CD4-positive, alpha-beta memory T cell (primary cell): ENCODE results near the gene UBL3. TPM values are rescaled to one million over a fixed set of nuclear protein-coding genes. Genes with fewer than 3 reads are reported as not detected.
A peak's percentile ranks its signal among the peaks of the same experiment; 100 is the strongest.

Source experiments
- CTCF ChIA-PET: fragments of 350-600 bp; sonication (Branson Sonifier 250); formaldehyde crosslinking; loops from one replicate; lab custom pipeline; 2021; ENCODE audit warnings: inconsistent platforms; ENCODE audit not compliant: partially characterized antibody; lab: Charles Lee
- POLR2A ChIA-PET: fragments of 350-600 bp; sonication (Branson Sonifier 250); formaldehyde crosslinking; loops from one replicate; lab custom pipeline; 2021; ENCODE audit not compliant: partially characterized antibody; lab: Charles Lee
- DNase-seq, 5 donors: peaks; one replicate each; pipeline versions ENCODE4 v3.0.0 to v3.0.0-alpha.2; 2020 to 2022; ENCODE audit warnings: mixed read lengths in 1 of 5
- H3K27ac ChIP-seq: one replicate; pipeline ENCODE4 v1.7.0; 2013; ENCODE audit warnings: low read depth, low read length
- H3K27me3 ChIP-seq: 2 replicates; pipeline ENCODE4 v1.7.0; 2013; ENCODE audit warnings: mild to moderate bottlenecking, low read length, moderate library complexity; ENCODE audit not compliant: insufficient read depth
- H3K36me3 ChIP-seq: 2 replicates; pipeline ENCODE4 v1.7.0; 2013; ENCODE audit warnings: mild to moderate bottlenecking, low read length, moderate library complexity; ENCODE audit not compliant: insufficient read depth
- H3K4me1 ChIP-seq: 2 replicates; pipeline ENCODE4 v1.7.0; 2013; ENCODE audit warnings: mild to moderate bottlenecking, low read length, moderate library complexity; ENCODE audit not compliant: insufficient read depth
- H3K4me3 ChIP-seq, 2 donors: one replicate each; pipeline ENCODE4 v1.7.0; 2013; ENCODE audit warnings: low read length in 2 of 2, mild to moderate bottlenecking in 1 of 2
- H3K9me3 ChIP-seq, 2 donors: one replicate each; pipeline ENCODE4 v1.7.0; 2013; ENCODE audit warnings: low read length in 2 of 2, control low read depth in 1 of 2; ENCODE audit not compliant: control insufficient read depth in 1 of 2
- H3K27ac Mint-ChIP-seq, 7 donors: one replicate each; pipeline ENCODE4 v1.8.0; 2020 to 2021; ENCODE audit warnings: mixed read lengths in 7 of 7, mild to moderate bottlenecking in 6 of 7, inconsistent platforms in 3 of 7, moderate library complexity in 3 of 7
- H3K27me3 Mint-ChIP-seq, 2 donors: one replicate each; pipeline ENCODE4 v1.8.0; 2020 to 2021; ENCODE audit warnings: mixed read lengths in 2 of 2
- H3K36me3 Mint-ChIP-seq, 2 donors: one replicate each; pipeline ENCODE4 v1.8.0; 2020 to 2021; ENCODE audit warnings: mixed read lengths in 2 of 2, inconsistent platforms in 1 of 2, mild to moderate bottlenecking in 1 of 2
- H3K4me1 Mint-ChIP-seq, 4 donors: one replicate each; pipeline ENCODE4 v1.8.0; 2020 to 2021; ENCODE audit warnings: mixed read lengths in 4 of 4, mild to moderate bottlenecking in 1 of 4
- H3K4me3 Mint-ChIP-seq, 8 donors: one replicate each; pipeline ENCODE4 v1.8.0; 2020 to 2021; ENCODE audit warnings: mixed read lengths in 8 of 8, mild to moderate bottlenecking in 7 of 8, moderate library complexity in 6 of 8, inconsistent platforms in 3 of 8
- H3K9me3 Mint-ChIP-seq, 8 donors: one replicate each; pipeline ENCODE4 v1.8.0; 2020 to 2021; ENCODE audit warnings: mixed read lengths in 8 of 8, mild to moderate bottlenecking in 5 of 8, inconsistent platforms in 3 of 8, moderate library complexity in 1 of 8
- intact Hi-C: fragments of 100-400 bp; cut with micrococcal nuclease; formaldehyde crosslinking; loops from one replicate; pipeline ENCODE4 v1.15.1; 2023
- polyA plus RNA-seq, 2 donors: library from polyadenylated mRNA; unstranded; fragments of 300-500 nt; fragmentation: Illumina TruSeq; gene quantifications; one replicate each; pipeline ENCODE4 v1.2.3, GENCODE V29; 2021
- total RNA-seq, 2 experiments: library from RNA; stranded (reverse); gene quantifications; one replicate each; pipeline ENCODE4 v1.2.3, GENCODE V29; 2021

The UBL3 gene
- total RNA-seq (10 to 100 TPM; 45.7 to 47.0 TPM), polyA plus RNA-seq (10 to 100 TPM; 46.1 to 47.4 TPM)

GRCh38 chr13:29850213-29850898 lies at the start of gene UBL3:
Gene UBL3 (minus strand): TSS chr13:29850617. CDS start chr13:29849538, 1,079 bp downstream.
- no peaks in the 10 kb centered on the region for H3K36me3 ChIP-seq
- no peaks in the 10 kb centered on the region for H3K27me3 Mint-ChIP-seq
- H3K4me3 Mint-ChIP-seq = peak within 1 kb of the TSS; percentile 93 to 99 (median 98)
- peak within 1 kb of the TSS; percentile 97 to 100 (median 99) for H3K27ac Mint-ChIP-seq
- H3K4me1 Mint-ChIP-seq = peaks cover 18 to 39% (median 24%) of the 10 kb centered on the region in 4 donors
- no peaks in the 10 kb centered on the region for H3K27me3 ChIP-seq
- H3K36me3 Mint-ChIP-seq = peaks cover 0 to 19% of the 10 kb centered on the region in 2 donors
- CTCF ChIA-PET = interaction anchor here (1.0 to 20.0 kb wide), 14 partner anchors 9 to 342 kb away, joined by 3 to 315 read pairs (median 4); no protein-coding TSS in a partner anchor
- no peaks in the 10 kb centered on the region for H3K9me3 ChIP-seq
- intact Hi-C loops = loop anchor here (1.0 to 5.0 kb wide), 6 partner anchors 52 to 1312 kb away; partner anchors contain the start of genes HMGB1, HSPH1 and USPL1
- peak; percentile 91 to 96 (median 93) for DNase-seq
- peak within 1 kb of the TSS; percentile 85 to 93 for H3K4me3 ChIP-seq
- H3K27ac ChIP-seq = peak within 1 kb of the TSS; percentile 94
- POLR2A ChIA-PET = interaction anchor here (0.8 to 8.7 kb wide), 32 partner anchors 9 to 889 kb away, joined by 3 to 263 read pairs (median 4); partner anchors contain the start of genes HMGB1 and USPL1
- H3K4me1 ChIP-seq = peaks cover 28% of the 10 kb centered on the region
- H3K9me3 Mint-ChIP-seq = peaks cover 0 to 5% (median 0%) of the 10 kb centered on the region in 8 donors

- intact Hi-C loops = no loop called here
- Histone ChIP-seq H3K4me1 (peaks cover 12% of the 10 kb centered on the region), H3K36me3 (no peaks in the 10 kb centered on the region), H3K4me3 (no peak overlapping the region), H3K9me3 (no peaks in the 10 kb centered on the region), H3K27me3 (no peaks in the 10 kb centered on the region), H3K27ac (no peak overlapping the region)
- peaks cover 6 to 14% (median 9%) of the 10 kb centered on the region in 4 donors for H3K4me1 Mint-ChIP-seq
- no peaks in the 10 kb centered on the region for H3K36me3 Mint-ChIP-seq
- POLR2A ChIA-PET = no interaction called here
- H3K9me3 Mint-ChIP-seq = peaks cover 0 to 3% (median 0%) of the 10 kb centered on the region in 8 donors
- no peak for DNase-seq
- H3K4me3 Mint-ChIP-seq = no peak overlapping the region
- H3K27ac Mint-ChIP-seq = no peak overlapping the region
- CTCF ChIA-PET = no interaction called here
- peaks cover 0 to 1% of the 10 kb centered on the region in 2 donors for H3K27me3 Mint-ChIP-seq
These were observed 46.7 kb upstream of the UBL3 start for GRCh38 chr13:29897102-29897501.

- Mint-ChIP-seq H3K4me1 (peaks cover 0 to 6% (median 2%) of the 10 kb centered on the region in 4 donors), H3K27ac (no peak overlapping the region), H3K36me3 (no peaks in the 10 kb centered on the region), H3K9me3 (no peaks in the 10 kb centered on the region), H3K4me3 (no peak overlapping the region), H3K27me3 (peaks cover 0 to 1% of the 10 kb centered on the region in 2 donors)
- CTCF ChIA-PET = interaction anchor here (1.0 to 3.5 kb wide), 3 partner anchors 12 to 221 kb away, joined by 3 to 20 read pairs (median 3); no protein-coding TSS in a partner anchor
- POLR2A ChIA-PET = interaction anchor here (1.0 kb wide), 1 partner anchor 43 kb away, joined by 3 read pairs; the partner anchor contains the start of gene UBL3
- H3K36me3 ChIP-seq = no peaks in the 10 kb centered on the region
- H3K9me3 ChIP-seq = no peaks in the 10 kb centered on the region
- H3K4me3 ChIP-seq = no peak overlapping the region
- no peak overlapping the region for H3K27ac ChIP-seq
- no peak for DNase-seq
- no peaks in the 10 kb centered on the region for H3K4me1 ChIP-seq
- H3K27me3 ChIP-seq = no peaks in the 10 kb centered on the region
- intact Hi-C loops = no loop called here
These were observed 43.0 kb upstream of the UBL3 start for GRCh38 chr13:29893438-29893837.

GRCh38 chr13:29892151-29892550 lies 41.7 kb upstream of the UBL3 start:
- POLR2A ChIA-PET = no interaction called here
- Histone ChIP-seq H3K4me3 (no peak overlapping the region), H3K27ac (no peak overlapping the region), H3K4me1 (no peaks in the 10 kb centered on the region), H3K36me3 (no peaks in the 10 kb centered on the region), H3K27me3 (no peaks in the 10 kb centered on the region), H3K9me3 (no peaks in the 10 kb centered on the region)
- DNase-seq = no peak
- H3K27me3 Mint-ChIP-seq = no peaks in the 10 kb centered on the region
- peaks cover 0 to 6% (median 2%) of the 10 kb centered on the region in 4 donors for H3K4me1 Mint-ChIP-seq
- H3K36me3 Mint-ChIP-seq = no peaks in the 10 kb centered on the region
- CTCF ChIA-PET = interaction anchor here (1.1 to 3.5 kb wide), 4 partner anchors 10 to 222 kb away, joined by 3 to 20 read pairs (median 3); no protein-coding TSS in a partner anchor
- no peak overlapping the region for H3K27ac Mint-ChIP-seq
- intact Hi-C loops = no loop called here
- H3K9me3 Mint-ChIP-seq = no peaks in the 10 kb centered on the region
- H3K4me3 Mint-ChIP-seq = no peak overlapping the region

- no peak for DNase-seq
- ChIA-PET CTCF (no interaction called here), POLR2A (interaction anchor here (1.0 kb wide), 1 partner anchor 13 kb away, joined by 6 read pairs; no protein-coding TSS in a partner anchor)
- Mint-ChIP-seq H3K9me3 (no peaks in the 10 kb centered on the region), H3K36me3 (no peaks in the 10 kb centered on the region), H3K27me3 (no peaks in the 10 kb centered on the region), H3K4me1 (peaks cover 0 to 14% (median 4%) of the 10 kb centered on the region in 4 donors), H3K27ac (no peak overlapping the region), H3K4me3 (no peak overlapping the region)
- Histone ChIP-seq H3K4me1 (peaks cover 5% of the 10 kb centered on the region), H3K36me3 (no peaks in the 10 kb centered on the region), H3K9me3 (no peaks in the 10 kb centered on the region), H3K27me3 (no peaks in the 10 kb centered on the region), H3K4me3 (no peak overlapping the region), H3K27ac (no peak overlapping the region)
- intact Hi-C loops = no loop called here
These were observed 38.7 kb upstream of the UBL3 start for GRCh38 chr13:29889111-29889510.

GRCh38 chr13:29888306-29888705 lies 37.9 kb upstream of the UBL3 start:
- DNase-seq = no peak
- no peaks in the 10 kb centered on the region for H3K9me3 ChIP-seq
- no peaks in the 10 kb centered on the region for H3K36me3 ChIP-seq
- ChIA-PET CTCF (no interaction called here), POLR2A (no interaction called here)
- Mint-ChIP-seq H3K36me3 (no peaks in the 10 kb centered on the region), H3K4me3 (no peak overlapping the region), H3K27me3 (no peaks in the 10 kb centered on the region), H3K9me3 (no peaks in the 10 kb centered on the region), H3K27ac (peak overlapping the region in 1 of 7 donors; percentile 43), H3K4me1 (peaks cover 0 to 11% (median 3%) of the 10 kb centered on the region in 4 donors)
- H3K4me3 ChIP-seq = no peak overlapping the region
- peaks cover 5% of the 10 kb centered on the region for H3K4me1 ChIP-seq
- H3K27ac ChIP-seq = no peak overlapping the region
- no peaks in the 10 kb centered on the region for H3K27me3 ChIP-seq
- intact Hi-C loops = no loop called here

- no peak for DNase-seq
- Mint-ChIP-seq H3K4me3 (no peak overlapping the region), H3K36me3 (no peaks in the 10 kb centered on the region), H3K27ac (peak overlapping the region in 1 of 7 donors; percentile 83), H3K27me3 (no peaks in the 10 kb centered on the region), H3K9me3 (no peaks in the 10 kb centered on the region), H3K4me1 (peaks cover 0 to 11% (median 3%) of the 10 kb centered on the region in 4 donors)
- Histone ChIP-seq H3K9me3 (no peaks in the 10 kb centered on the region), H3K4me1 (peaks cover 5% of the 10 kb centered on the region), H3K4me3 (no peak overlapping the region), H3K27me3 (no peaks in the 10 kb centered on the region), H3K36me3 (no peaks in the 10 kb centered on the region), H3K27ac (no peak overlapping the region)
- ChIA-PET CTCF (no interaction called here), POLR2A (interaction anchor here (1.7 kb wide), 1 partner anchor 14 kb away, joined by 6 read pairs; no protein-coding TSS in a partner anchor)
- intact Hi-C loops = no loop called here
These were observed 37.3 kb upstream of the UBL3 start for GRCh38 chr13:29887686-29888085.
